HFFc6 (cell line): ENCODE data around the gene OR5H2. TPM values are rescaled to one million over a fixed set of nuclear protein-coding genes. Genes with fewer than 3 reads are reported as not detected.

Experiments used
- DNase-seq: peaks from one replicate; pipeline ENCODE4 v3.0.0-alpha.2; 2018
- H3K27ac Mint-ChIP-seq: 2 replicates; pipeline ENCODE4 v1.8.0; 2020; ENCODE audit warnings: mild to moderate bottlenecking, mixed read lengths
- H3K27me3 Mint-ChIP-seq: 2 replicates; pipeline ENCODE4 v1.8.0; 2021; ENCODE audit warnings: mild to moderate bottlenecking, moderate library complexity, mixed read lengths; ENCODE audit not compliant: insufficient read depth
- H3K36me3 Mint-ChIP-seq: 2 replicates; pipeline ENCODE4 v1.8.0; 2021; ENCODE audit warnings: low read depth, mixed read lengths
- H3K4me1 Mint-ChIP-seq: 2 replicates; pipeline ENCODE4 v1.8.0; 2020; ENCODE audit warnings: low read depth, mixed read lengths
- H3K4me3 Mint-ChIP-seq: 2 replicates; pipeline ENCODE4 v1.8.0; 2020; ENCODE audit warnings: mild to moderate bottlenecking, moderate library complexity, mixed read lengths
- H3K9me3 Mint-ChIP-seq: 2 replicates; pipeline ENCODE4 v1.8.0; 2020; ENCODE audit warnings: mild to moderate bottlenecking, mixed read lengths
- CTCF ChIP-seq: fragments of 200-600 bp; sonication (generic); IDR thresholded peaks from 2 replicates; pipeline ENCODE4 v1.5.0; 2021; ENCODE audit warnings: antibody characterized with exemption, mild to moderate bottlenecking
- total RNA-seq, 6 experiments: library from RNA; stranded (reverse); fragmentation: NEBNext Ultra II Directional; extraction: Animal tissue kit (Norgen Biotek cat#: 25700); gene quantifications; 2 replicates in 1 of 6; 3 replicates in 5 of 6; pipeline ENCODE4 v1.2.3, GENCODE V29; 2021

The OR5H2 gene
- total RNA-seq, 6 experiments from 2014 or later, result not detected

- no peaks in the 10 kb centered on the region for H3K4me1 Mint-ChIP-seq
- no peak overlapping the region; the same call in 1 of the 2 replicates for H3K4me3 Mint-ChIP-seq
- TF ChIP-seq CTCF, result no peak
- no peak for DNase-seq
- H3K27me3 Mint-ChIP-seq, result no peaks in the 10 kb centered on the region; the same call in 1 of the 2 replicates
- no peak overlapping the region for H3K27ac Mint-ChIP-seq
- no peaks in the 10 kb centered on the region for H3K9me3 Mint-ChIP-seq
- H3K36me3 Mint-ChIP-seq, result no peaks in the 10 kb centered on the region
Observed at GRCh38 chr3:98325055-98325454, 42.8 kb downstream of the OR5H2 start.

GRCh38 chr3:98326105-98326893 is 44.0 kb downstream of the OR5H2 start:
- H3K36me3 Mint-ChIP-seq, result no peaks in the 10 kb centered on the region
- no peak overlapping the region for H3K27ac Mint-ChIP-seq
- no peak for TF ChIP-seq CTCF
- no peaks in the 10 kb centered on the region; the same call in 1 of the 2 replicates for H3K27me3 Mint-ChIP-seq
- no peak overlapping the region for H3K4me3 Mint-ChIP-seq
- no peaks in the 10 kb centered on the region for H3K9me3 Mint-ChIP-seq
- no peaks in the 10 kb centered on the region for H3K4me1 Mint-ChIP-seq
- DNase-seq, result no peak

GRCh38 chr3:98326945-98327344 is 44.6 kb downstream of the OR5H2 start:
- H3K27me3 Mint-ChIP-seq, result no peaks in the 10 kb centered on the region; the same call in 1 of the 2 replicates
- H3K4me3 Mint-ChIP-seq, result no peak overlapping the region
- no peak overlapping the region for H3K27ac Mint-ChIP-seq
- no peak for DNase-seq
- no peaks in the 10 kb centered on the region for H3K9me3 Mint-ChIP-seq
- no peaks in the 10 kb centered on the region for H3K4me1 Mint-ChIP-seq
- H3K36me3 Mint-ChIP-seq, result no peaks in the 10 kb centered on the region
- no peak for TF ChIP-seq CTCF

- TF ChIP-seq CTCF, result no peak
- H3K4me3 Mint-ChIP-seq, result no peak overlapping the region
- no peaks in the 10 kb centered on the region; the same call in 1 of the 2 replicates for H3K27me3 Mint-ChIP-seq
- H3K9me3 Mint-ChIP-seq, result no peaks in the 10 kb centered on the region
- no peaks in the 10 kb centered on the region for H3K4me1 Mint-ChIP-seq
- no peak for DNase-seq
- no peak overlapping the region for H3K27ac Mint-ChIP-seq
- H3K36me3 Mint-ChIP-seq, result no peaks in the 10 kb centered on the region
Observed at GRCh38 chr3:98328933-98329332, 46.6 kb downstream of the OR5H2 start.

- Mint-ChIP-seq H3K27ac (no peak overlapping the region), H3K4me1 (no peaks in the 10 kb centered on the region), H3K9me3 (no peaks in the 10 kb centered on the region), H3K4me3 (no peak overlapping the region), H3K27me3 (no peaks in the 10 kb centered on the region; the same call in 1 of the 2 replicates), H3K36me3 (no peaks in the 10 kb centered on the region)
- TF ChIP-seq CTCF, result peak; percentile 81
- DNase-seq, result peak; percentile 32
Observed at GRCh38 chr3:98329392-98330124, 47.3 kb downstream of the OR5H2 start.
